DOHH2 (cell line): ENCODE measurements around the gene URM1.
"Not testable (repeated sequence)": the region's sequence is repeated elsewhere in the genome, so short reads cannot be mapped to it uniquely, and the experiment has no call there.

Experiments used
- CTCF ChIP-seq: fragments of 200-600 bp; sonication (generic); IDR thresholded peaks from one replicate; pipeline ENCODE4 v1.5.1; 2014; ENCODE audit warnings: antibody characterized with exemption, mild to moderate bottlenecking, low read depth, low read length; ENCODE audit not compliant: poor library complexity, severe bottlenecking
- EZH2phosphoT487 ChIP-seq: fragments of 200-600 bp; sonication (generic); IDR thresholded peaks from 2 replicates; pipeline ENCODE4 v1.6.1; 2017; ENCODE audit warnings: borderline replicate concordance, mild to moderate bottlenecking, antibody characterized with exemption, low read length, moderate library complexity, mixed read lengths

- TF ChIP-seq CTCF, EZH2phosphoT487: not testable (repeated sequence)
Observed at GRCh38 chr9:128422022-128422782, 51.0 kb downstream of the URM1 start.
